Forelimb muscle (tissue), 1 donor: ENCODE data around the gene FKRP. TPM values are rescaled to one million over a fixed set of nuclear protein-coding genes. Genes with fewer than 3 reads are reported as not detected.
"Not testable (repeated sequence)": the region's sequence is repeated elsewhere in the genome, so short reads cannot be mapped to it uniquely, and the experiment has no call there.

ENCODE experiments used
- DNase-seq: peaks from one replicate; pipeline ENCODE4 v3.0.0-alpha.2; 2013; ENCODE audit warnings: low read depth
- polyA plus RNA-seq: library from polyadenylated mRNA; unstranded; fragments of 120-200 nt; gene quantifications from one replicate; pipeline ENCODE4 v1.2.1, GENCODE V29; 2013; ENCODE audit not compliant: insufficient read length

Gene FKRP
- 19.0 TPM for polyA plus RNA-seq

DNA sequence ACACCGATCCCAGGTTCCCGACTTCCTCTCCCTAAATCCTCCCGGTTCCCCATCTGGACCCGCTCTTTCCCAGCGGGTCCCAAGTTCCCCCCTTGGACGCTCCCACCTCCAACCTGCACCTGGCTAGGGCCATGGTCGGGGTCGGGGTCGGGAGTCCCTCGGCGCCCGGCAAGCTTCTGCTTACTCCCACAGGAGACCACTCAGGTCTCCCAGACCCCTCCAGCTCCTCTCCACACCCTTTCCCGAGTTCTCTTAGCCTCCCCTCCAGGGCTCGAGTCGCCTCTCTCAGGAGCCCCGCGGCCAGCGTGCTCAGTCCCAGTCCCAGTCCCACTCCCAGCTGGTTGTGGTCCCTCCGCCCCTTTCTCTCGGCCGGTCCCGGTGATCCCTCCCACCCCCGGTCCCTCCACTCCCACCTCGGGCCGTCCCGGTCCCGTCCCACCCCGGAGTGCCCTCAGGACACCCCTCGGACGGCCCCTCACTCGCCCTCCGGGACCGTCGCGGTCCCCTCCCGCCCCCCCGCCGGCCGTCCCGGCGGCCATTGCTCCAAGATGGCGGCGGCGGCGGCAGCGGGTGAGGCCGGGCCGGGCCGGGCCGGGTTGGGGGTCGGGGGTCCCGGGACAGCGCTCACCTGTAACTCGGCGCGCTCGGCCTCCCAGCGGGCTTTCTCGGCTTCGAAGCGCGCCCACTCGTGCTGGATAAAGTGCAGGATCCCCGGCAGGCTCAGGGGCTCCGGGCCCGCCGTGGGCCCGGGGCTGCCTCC lies at the start of gene FKRP:
FKRP (plus strand) TSS at position 537 of the 760 bp plus-strand sequence. CDS start 9,394 bp downstream, outside the sequence.
- DNase-seq: no peak

DNA sequence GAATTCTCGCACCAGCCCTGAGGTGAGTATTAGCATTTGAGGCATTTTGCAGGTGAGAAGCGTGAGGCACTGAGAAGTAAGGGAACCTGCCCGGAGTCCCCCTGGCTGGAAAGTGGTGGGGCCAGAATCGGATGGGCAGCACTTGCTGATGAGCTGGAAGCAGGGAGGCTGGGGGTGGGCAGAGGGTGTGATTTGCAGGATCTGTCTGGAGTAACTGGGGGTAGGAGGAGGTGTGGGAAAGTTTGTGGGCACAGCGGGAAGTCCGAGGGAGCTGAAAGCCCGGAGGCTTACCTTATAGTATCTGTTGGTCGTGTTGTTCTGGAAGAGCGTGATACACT lies 49.0 kb upstream of the FKRP start:
- DNase-seq: no peak

GRCh38 chr19:46697204-46697960 lies 48.5 kb upstream of the FKRP start:
- DNase-seq: no peak

GRCh38 chr19:46698395-46699321 lies 47.2 kb upstream of the FKRP start:
- DNase-seq: no peak

GRCh38 chr19:46700704-46701103 lies 45.2 kb upstream of the FKRP start:
- DNase-seq: no peak

GRCh38 chr19:46704379-46705076 lies 41.3 kb upstream of the FKRP start:
- DNase-seq: no peak

DNA sequence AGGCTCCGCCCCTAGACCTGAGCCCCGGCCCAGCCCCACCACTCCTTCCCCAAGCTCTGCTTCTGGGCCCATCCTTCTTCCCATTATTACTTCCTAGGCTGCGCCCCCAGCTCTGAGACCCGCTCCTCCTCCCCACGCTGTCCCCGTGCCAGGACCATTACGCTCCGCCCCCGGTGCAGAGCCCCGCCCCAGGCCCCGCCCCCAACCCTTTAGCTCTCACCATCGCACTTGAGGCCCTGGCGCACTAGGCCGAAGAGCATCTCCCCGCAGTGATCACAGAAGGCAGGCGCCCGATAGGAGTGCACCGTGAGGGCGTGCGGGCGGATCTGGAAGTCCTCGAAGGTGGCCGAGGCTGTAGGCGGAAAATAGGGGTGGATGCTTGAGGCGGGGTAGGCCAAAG lies 35.2 kb upstream of the FKRP start:
- DNase-seq: no peak

GRCh38 chr19:46712768-46713338 lies 33.0 kb upstream of the FKRP start:
- not testable (repeated sequence) for DNase-seq

- DNase-seq: peak; percentile 79
Observed at GRCh38 chr19:46713781-46714443, 31.9 kb upstream of the FKRP start.

DNA sequence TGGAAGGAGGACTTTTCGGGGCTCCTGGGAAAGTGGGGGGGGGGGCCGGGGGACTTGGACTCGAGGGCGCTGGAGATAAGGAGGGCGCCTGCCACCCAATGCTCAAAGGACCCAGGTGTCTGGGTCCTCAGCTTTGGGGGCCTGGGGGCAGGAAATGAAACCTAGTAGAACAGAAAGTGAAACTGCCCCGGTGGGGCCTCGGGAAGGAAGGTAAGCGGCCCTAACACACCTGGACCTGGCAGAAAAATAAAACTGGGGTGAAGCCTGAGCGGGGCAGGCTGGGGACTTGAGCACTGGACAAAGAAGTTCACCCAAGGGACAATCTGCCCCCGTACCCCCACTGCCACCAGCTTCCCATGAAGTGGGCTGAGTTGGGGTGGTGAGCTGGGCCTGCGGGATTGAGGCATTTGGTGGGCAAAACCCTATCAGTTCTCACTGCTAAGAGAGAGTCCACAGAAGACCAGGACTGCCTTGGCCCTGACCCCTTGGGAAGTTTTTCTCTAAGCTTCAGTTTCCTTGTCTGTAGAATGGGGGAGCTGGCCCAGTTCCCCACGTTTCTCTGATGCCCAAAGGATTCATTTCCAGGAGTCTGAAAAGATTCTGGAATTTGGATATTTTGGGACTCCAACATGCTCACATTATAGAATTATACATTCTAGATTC lies 31.3 kb upstream of the FKRP start:
- DNase-seq: no peak

GRCh38 chr19:46715620-46715974 lies 30.3 kb upstream of the FKRP start:
- no peak for DNase-seq

- DNase-seq: no peak
Observed at GRCh38 chr19:46715975-46716671, 29.7 kb upstream of the FKRP start.

DNA sequence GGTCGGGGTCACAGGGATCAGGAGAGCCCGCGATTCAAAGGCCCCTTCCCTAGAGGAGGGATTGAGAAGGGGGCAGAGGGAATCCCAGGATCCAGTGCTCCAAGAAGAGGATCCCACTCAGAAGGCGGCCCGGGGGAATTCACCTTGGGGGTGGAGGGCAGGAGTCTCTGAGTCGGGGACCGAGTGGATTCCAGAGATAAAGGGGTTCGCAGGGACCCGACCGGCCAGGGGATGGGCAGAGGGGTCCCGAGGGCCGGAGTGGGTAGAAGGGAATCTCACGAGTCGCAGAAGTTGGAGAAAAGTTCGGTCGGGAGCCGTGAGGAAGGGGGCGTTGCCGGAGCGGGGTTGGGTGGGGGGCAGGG lies 29.2 kb upstream of the FKRP start:
- no peak for DNase-seq

- DNase-seq: no peak
Observed at GRCh38 chr19:46717034-46717715, 28.7 kb upstream of the FKRP start, which contains the start of gene PRKD2. PRKD2 (minus strand) TSS chr19:46717114; CDS start chr19:46716370, 744 bp downstream.

GRCh38 chr19:46717716-46718143 lies 28.1 kb upstream of the FKRP start:
- DNase-seq: no peak

- DNase-seq: no peak
Observed at GRCh38 chr19:46718157-46718933, 27.5 kb upstream of the FKRP start.

GRCh38 chr19:46718934-46719622 lies 26.8 kb upstream of the FKRP start:
- no peak for DNase-seq
